K562 (cell line): ENCODE results near the gene KRTAP5-5.

Experiments
- ELF4 ChIP-seq: fragments of 450-650 bp; formaldehyde crosslinking; IDR thresholded peaks from 2 replicates; pipeline ENCODE4 v1.4.0; 2022; ENCODE audit warnings: missing genetic modification characterization
- MYC ChIP-seq, 2 experiments: fragments of 250-450 bp in 1 of 2; sonication (Bioruptor Pico) in 1 of 2; IDR thresholded peaks; 2 replicates each; pipeline versions ENCODE4 v1.5.1 to v1.6.1; 2012 to 2021; ENCODE audit warnings: low read depth in 2 of 2, borderline replicate concordance in 1 of 2, improper control_type of control experiment in 1 of 2, low read length in 1 of 2, mild to moderate bottlenecking in 1 of 2, moderate library complexity in 1 of 2
- POLR2AphosphoS5 ChIP-seq: IDR thresholded peaks from 2 replicates; pipeline ENCODE4 v1.6.1; 2011; ENCODE audit warnings: mild to moderate bottlenecking, low read depth, low read length, moderate library complexity; ENCODE audit not compliant: control insufficient read depth, insufficient read depth
- TAF1 ChIP-seq: IDR thresholded peaks from 2 replicates; pipeline ENCODE4 v1.6.1; 2011; ENCODE audit warnings: mild to moderate bottlenecking, low read length, moderate library complexity; ENCODE audit not compliant: insufficient read depth, control insufficient read depth, severe bottlenecking; ENCODE audit errors: extremely low read depth
- TRIM28 ChIP-seq: fragments of 450-650 bp; IDR thresholded peaks from 2 replicates; pipeline ENCODE4 v1.6.1; 2017
- ZNF24 ChIP-seq: fragments of 450-650 bp; IDR thresholded peaks from 2 replicates; pipeline ENCODE4 v1.6.1; 2016
- TF ChIP-seq, protein P1 (sequence below): IDR thresholded peaks from 2 replicates; pipeline ENCODE4 v1.6.1; 2011; ENCODE audit warnings: borderline replicate concordance, low read depth, mild to moderate bottlenecking, moderate library complexity, low read length; ENCODE audit not compliant: insufficient read depth, poor library complexity, severe bottlenecking
- TF ChIP-seq, protein P2 (sequence below): sonication (generic); formaldehyde crosslinking; IDR thresholded peaks from 2 replicates; pipeline ENCODE4 v1.8.1; 2022; ENCODE audit warnings: missing genetic modification reagents
- TF ChIP-seq, protein P3 (sequence below), 3 experiments: IDR thresholded peaks in 2 of 3; conservative IDR thresholded peaks in 1 of 3; 2 replicates each; pipeline ENCODE4 v1.5.1; 2011 to 2012; ENCODE audit warnings: low read length in 3 of 3, mild to moderate bottlenecking in 3 of 3, control low read depth in 2 of 3, improper control_type of control experiment in 1 of 3, inconsistent platforms in 1 of 3, low read depth in 1 of 3, mixed read lengths in 1 of 3, moderate library complexity in 1 of 3; ENCODE audit not compliant: insufficient read depth in 2 of 3
- TF ChIP-seq, protein P4 (sequence below): sonication (generic); formaldehyde crosslinking; IDR thresholded peaks from 2 replicates; pipeline ENCODE4 v1.8.0; 2022; ENCODE audit warnings: mild to moderate bottlenecking, missing genetic modification reagents, borderline replicate concordance

DNA sequence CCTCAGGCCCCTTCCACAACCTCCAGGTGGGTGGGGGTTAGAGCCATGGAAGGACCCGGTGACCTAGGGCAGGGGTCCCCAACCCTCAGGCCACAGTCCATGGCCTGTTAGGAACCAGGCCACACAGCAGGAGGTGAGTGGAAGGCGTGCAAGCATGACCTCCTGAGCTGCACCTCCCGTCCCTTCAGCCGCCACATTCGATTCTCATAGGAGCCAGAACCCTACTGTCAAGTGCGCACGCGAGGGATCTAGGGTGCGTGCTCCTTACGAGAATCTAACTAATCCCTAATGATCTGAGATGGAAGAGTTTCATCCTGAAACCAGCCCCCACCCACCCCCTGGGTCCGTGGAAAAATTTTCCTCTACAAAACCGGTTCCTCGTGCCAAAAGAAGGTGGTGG, 4.0 kb upstream of the KRTAP5-5 start:
- TF ChIP-seq, protein P1, sequence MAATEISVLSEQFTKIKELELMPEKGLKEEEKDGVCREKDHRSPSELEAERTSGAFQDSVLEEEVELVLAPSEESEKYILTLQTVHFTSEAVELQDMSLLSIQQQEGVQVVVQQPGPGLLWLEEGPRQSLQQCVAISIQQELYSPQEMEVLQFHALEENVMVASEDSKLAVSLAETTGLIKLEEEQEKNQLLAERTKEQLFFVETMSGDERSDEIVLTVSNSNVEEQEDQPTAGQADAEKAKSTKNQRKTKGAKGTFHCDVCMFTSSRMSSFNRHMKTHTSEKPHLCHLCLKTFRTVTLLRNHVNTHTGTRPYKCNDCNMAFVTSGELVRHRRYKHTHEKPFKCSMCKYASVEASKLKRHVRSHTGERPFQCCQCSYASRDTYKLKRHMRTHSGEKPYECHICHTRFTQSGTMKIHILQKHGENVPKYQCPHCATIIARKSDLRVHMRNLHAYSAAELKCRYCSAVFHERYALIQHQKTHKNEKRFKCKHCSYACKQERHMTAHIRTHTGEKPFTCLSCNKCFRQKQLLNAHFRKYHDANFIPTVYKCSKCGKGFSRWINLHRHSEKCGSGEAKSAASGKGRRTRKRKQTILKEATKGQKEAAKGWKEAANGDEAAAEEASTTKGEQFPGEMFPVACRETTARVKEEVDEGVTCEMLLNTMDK = no peak
- TF ChIP-seq, protein P2, sequence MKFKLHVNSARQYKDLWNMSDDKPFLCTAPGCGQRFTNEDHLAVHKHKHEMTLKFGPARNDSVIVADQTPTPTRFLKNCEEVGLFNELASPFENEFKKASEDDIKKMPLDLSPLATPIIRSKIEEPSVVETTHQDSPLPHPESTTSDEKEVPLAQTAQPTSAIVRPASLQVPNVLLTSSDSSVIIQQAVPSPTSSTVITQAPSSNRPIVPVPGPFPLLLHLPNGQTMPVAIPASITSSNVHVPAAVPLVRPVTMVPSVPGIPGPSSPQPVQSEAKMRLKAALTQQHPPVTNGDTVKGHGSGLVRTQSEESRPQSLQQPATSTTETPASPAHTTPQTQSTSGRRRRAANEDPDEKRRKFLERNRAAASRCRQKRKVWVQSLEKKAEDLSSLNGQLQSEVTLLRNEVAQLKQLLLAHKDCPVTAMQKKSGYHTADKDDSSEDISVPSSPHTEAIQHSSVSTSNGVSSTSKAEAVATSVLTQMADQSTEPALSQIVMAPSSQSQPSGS (CRISPR knock-in tag) = no peak
- TF ChIP-seq POLR2AphosphoS5 (no peak), MYC (IDR thresholded peaks at IDR 0.05; ENCODE audit: low read depth, low read length) (no peak), MYC (CRISPR knock-in tag; IDR thresholded peaks at IDR 0.05; ENCODE audit: borderline replicate concordance, low read depth) (no peak), ELF4 (CRISPR knock-in tag) (no peak), ZNF24 (no peak), TAF1 (no peak), TRIM28 (no peak)
- TF ChIP-seq, protein P3, sequence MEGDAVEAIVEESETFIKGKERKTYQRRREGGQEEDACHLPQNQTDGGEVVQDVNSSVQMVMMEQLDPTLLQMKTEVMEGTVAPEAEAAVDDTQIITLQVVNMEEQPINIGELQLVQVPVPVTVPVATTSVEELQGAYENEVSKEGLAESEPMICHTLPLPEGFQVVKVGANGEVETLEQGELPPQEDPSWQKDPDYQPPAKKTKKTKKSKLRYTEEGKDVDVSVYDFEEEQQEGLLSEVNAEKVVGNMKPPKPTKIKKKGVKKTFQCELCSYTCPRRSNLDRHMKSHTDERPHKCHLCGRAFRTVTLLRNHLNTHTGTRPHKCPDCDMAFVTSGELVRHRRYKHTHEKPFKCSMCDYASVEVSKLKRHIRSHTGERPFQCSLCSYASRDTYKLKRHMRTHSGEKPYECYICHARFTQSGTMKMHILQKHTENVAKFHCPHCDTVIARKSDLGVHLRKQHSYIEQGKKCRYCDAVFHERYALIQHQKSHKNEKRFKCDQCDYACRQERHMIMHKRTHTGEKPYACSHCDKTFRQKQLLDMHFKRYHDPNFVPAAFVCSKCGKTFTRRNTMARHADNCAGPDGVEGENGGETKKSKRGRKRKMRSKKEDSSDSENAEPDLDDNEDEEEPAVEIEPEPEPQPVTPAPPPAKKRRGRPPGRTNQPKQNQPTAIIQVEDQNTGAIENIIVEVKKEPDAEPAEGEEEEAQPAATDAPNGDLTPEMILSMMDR (IDR thresholded peaks at IDR 0.05 in 2 of 3, conservative IDR thresholded peaks at IDR 0.05 in 1 of 3; ENCODE audit: insufficient read depth in 2 of 3, low read depth in 1 of 3, low read length in 3 of 3) = no peak
- TF ChIP-seq, protein P4, sequence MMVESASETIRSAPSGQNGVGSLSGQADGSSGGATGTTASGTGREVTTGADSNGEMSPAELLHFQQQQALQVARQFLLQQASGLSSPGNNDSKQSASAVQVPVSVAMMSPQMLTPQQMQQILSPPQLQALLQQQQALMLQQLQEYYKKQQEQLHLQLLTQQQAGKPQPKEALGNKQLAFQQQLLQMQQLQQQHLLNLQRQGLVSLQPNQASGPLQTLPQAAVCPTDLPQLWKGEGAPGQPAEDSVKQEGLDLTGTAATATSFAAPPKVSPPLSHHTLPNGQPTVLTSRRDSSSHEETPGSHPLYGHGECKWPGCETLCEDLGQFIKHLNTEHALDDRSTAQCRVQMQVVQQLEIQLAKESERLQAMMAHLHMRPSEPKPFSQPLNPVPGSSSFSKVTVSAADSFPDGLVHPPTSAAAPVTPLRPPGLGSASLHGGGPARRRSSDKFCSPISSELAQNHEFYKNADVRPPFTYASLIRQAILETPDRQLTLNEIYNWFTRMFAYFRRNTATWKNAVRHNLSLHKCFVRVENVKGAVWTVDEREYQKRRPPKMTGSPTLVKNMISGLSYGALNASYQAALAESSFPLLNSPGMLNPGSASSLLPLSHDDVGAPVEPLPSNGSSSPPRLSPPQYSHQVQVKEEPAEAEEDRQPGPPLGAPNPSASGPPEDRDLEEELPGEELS (CRISPR knock-in tag) = no peak
